Activated CD4-positive, alpha-beta T cell treated with anti-CD3 and anti-CD28 coated beads for 24 hours (primary cell): ENCODE measurements around the gene INO80E.
A peak's percentile ranks its signal among the peaks of the same experiment; 100 is the strongest.

Experiments
- DNase-seq, 2 donors: peaks; one replicate each; pipeline ENCODE4 v3.0.0-alpha.2; 2020; ENCODE audit warnings: low read depth in 2 of 2

The INO80E gene

DNA sequence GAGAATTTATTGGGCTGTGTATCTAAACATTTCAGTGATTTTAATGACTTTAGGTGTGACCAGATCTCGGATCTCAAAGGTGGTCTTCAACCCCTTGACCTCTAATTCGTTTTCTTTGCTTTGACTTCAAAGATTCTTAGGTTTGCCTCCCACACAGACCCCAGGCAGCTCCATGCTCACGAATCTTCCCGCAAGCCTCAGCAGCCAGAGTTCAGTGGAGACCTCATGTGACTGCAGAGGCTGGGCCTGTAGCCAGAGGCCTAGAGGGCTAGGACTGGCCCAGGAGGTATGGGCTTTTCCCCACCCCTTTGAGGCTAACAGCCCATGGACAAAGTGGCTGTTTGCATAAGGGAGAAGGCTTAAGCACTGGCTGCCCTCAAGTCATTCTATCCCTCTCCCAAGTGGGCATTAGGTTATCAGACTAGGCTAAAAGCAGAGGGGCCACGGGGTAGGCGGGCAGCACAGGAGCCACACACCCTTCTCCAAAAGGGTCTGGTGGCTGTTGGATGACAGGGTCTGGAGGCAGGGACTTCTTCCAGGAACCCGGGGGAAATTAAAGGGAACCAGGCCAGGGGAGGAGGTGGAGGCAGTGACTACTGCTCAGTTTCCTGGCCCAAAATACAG, 3.6 kb upstream of the INO80E start:
- no peak for DNase-seq

DNA sequence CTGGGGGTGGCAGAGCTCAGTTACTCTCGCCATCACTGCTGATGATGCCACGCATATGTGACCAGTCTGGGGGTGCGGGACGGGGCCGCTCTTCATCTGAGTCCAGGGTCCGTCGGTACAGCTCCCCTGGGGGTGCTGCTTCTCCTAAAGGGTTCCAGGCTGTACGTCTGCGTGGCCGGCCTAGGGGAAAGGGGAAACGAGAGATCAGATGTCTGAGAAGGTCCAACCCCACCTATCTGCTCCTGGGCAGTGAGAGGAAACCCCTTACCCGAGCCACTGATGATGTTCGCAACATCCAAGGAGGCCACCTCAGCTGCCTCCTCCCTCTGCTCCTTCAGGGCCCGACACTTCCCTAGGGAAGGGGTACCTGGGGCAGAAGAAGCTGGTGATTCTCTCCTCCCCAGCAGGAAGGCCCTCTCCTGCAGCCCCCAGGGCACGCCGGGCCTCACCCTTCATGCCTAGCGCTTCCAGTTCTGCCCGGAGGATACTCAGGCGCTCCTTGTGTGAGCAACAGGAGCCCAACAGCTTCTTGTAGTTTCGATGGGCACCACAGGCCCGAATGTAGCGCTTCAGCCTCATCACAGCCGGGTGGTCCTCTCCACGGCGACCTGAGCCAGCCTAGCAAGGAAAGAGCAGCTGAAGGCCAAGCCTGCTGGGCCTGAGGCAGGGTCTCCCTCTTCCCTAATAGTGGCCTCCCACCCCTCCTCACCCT, 2.7 kb upstream of the INO80E start:
- DNase-seq, result no peak

DNA sequence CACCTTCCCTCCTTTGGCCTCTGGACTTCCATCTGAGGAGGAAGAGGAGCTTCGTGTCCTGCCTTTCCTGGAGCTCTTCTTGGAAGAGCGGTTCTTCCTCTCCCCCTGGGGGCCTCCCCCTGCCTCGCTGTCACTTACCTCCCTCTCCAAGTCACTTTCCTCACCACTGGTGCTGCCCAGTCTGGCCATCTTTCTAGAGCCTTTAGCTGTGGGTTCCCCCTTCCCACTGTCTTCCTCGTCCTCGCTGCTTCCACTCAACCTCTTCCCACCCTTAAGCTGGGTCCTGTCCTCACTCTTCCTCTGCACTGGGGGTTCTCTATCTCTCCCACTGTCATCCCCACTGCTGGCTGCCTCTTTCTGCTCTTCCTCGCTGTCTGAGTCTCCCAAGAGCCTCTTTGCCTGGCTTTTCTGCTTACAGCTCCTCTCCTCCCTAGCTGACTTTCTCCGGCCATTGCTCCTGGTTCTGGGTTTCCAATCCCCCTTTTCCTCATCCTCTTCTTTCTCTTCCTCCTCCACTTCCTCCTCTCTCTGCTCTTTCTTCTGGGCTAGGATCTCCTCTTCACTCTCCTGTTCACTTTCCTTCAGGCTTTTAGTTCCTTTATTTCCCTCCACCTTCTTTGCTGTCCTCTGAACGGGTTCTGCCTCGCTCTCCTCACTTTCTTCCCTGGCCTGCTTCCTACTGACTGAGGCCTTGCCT, 2.0 kb upstream of the INO80E start:
- DNase-seq, result no peak

DNA sequence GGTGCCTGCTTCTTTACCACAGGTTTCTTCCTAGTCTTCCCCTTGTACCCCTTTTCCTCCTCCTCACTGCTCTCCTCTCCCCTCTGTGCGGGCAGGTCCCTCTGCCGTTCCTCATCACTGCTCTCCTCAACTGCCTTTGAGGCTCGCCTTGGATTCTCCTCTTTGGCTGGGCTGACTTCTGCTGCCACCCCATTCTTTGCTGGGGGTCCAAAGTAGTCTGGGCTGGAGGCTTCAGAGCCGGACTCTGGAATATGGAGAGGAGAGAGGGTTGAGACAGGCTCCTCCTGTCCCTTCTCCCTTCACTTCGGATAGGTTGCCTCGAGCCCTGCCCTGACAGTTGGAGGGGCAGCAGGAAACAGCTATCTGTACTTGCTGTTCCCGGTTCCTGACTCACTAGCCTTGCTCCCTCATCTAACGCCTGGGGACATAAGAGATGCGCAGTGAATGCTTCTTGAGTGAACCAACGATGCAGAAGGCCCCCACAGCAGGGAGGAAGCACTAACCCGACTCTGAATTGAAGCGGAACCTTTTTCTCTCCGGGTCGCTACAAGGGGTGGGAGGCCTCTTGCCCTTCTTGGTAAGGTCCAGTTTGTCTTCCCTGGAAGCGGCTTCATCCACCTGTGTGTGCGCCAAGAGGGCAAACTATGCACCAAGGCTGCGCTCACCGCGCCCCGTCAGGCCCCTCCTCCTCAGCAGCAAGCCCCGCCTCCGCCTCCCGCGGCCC, 1.3 kb upstream of the INO80E start:
- peak; percentile 61 to 72 for DNase-seq

DNA sequence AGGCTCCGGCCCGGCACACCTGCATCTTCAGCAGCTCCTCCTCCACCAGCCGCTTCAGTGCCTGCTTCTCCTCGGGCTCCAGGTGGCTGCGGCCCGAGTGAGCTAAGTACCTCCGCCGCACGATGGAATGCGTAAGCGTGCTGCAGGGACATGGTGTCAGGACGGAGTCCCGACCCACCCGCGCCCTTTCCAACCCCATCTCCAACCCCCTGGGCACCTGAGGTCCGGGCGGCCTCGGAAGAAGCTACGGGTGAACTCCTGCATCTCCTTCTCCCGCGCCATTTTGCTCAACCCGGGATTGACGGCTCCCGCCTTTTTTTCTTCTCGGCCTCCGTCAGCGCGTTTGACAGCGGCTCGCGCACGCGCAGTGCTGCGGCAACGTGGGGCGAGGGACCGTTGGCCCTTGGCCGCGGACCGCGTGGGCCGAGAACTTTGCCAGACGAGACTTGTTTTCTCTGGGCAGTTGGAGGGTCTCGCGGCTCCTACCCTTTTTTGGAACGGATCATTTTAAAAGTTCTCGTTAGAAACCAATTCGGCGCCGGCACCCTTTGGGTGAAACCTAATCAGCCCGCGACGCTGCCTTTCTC, 624 bp upstream of the INO80E start, which contains the start of gene HIRIP3:
HIRIP3 (minus strand) TSS at position 294 of the 587 bp plus-strand sequence; CDS start at position 282, 12 bp downstream.
- DNase-seq, result peak; percentile 75

DNA sequence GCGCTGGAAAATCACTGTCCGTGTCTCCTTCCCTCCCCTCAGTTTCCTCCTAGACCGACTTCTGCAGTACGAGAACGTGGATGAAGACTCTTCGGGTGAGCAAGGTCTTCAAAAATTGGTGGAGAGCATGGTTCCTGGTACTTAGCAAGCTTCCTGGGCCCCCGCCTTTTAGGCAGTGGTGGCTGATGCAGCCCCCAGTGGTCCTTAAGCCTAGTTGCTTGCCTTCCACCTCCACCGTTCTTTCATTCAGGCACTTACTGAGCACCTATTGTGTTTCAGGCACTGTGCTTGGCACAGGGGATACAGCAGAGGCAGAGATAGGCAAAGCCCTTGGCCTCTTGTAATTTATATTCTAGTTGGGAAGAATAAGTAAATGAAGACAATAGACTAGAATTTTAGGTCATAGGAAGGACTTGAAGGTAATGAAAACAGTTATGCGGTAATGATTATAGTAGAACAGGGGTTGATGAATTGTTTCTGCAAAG, 767 bp downstream of the INO80E start:
- no peak for DNase-seq

DNA sequence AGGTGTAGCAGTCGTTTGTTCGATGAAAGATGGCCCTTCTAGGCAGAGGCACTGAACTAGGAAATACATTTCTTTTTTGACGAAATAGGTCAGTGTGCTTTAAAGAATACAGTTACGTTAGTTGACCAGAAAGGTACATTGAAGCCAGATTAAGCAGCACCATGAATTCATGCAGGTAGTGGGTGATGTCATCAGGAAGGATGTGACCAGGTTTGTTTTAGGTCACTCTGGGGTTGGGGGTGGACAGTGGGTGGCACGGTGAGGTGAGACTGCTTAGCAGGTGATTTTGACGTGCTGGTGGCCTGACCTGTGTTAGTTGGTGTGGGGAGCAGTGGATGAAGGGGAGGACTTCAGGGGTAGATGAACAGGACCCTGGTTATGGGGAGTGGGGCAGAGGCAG, 3.6 kb downstream of the INO80E start:
- DNase-seq, result no peak

DNA sequence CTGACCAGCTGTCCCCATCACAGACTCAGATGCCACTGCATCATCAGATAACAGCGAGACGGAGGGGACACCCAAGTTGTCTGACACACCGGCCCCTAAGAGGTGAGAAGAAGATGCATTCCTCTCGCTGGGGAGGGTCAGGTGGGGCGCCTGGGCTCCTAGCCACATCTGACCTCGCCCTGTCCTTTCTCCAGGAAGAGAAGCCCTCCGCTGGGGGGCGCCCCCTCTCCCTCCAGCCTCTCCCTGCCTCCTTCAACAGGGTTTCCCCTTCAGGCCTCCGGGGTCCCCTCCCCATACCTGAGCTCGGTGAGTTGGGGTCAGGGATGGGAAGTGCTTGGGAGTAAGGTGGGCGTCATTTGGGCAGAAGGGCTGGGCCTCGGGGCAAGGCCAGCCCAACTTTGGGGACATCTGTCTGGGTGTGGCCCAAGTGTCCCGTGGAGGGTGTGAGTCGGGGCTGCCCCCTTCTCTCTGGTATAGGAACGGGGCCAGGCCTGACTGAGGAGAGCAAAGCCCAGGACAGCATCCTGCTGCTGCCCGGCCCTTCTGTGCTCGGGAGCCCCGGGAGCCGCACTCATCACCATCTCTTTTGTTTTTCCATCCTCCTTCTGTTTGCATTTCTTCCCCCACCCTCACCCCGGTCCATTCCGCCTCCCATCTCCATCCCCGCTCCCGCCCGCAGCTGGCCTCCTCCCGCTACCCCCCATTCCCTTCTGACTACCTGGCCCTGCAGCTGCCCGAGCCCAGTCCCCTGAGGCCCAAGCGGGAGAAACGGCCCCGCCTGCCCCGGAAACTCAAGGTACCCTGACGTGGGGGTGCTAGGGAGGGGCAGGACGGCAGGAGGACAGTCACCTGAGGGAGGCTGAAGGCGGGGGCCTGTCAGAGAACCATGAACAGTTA, 4.9 kb downstream of the INO80E start:
- DNase-seq, result no peak

DNA sequence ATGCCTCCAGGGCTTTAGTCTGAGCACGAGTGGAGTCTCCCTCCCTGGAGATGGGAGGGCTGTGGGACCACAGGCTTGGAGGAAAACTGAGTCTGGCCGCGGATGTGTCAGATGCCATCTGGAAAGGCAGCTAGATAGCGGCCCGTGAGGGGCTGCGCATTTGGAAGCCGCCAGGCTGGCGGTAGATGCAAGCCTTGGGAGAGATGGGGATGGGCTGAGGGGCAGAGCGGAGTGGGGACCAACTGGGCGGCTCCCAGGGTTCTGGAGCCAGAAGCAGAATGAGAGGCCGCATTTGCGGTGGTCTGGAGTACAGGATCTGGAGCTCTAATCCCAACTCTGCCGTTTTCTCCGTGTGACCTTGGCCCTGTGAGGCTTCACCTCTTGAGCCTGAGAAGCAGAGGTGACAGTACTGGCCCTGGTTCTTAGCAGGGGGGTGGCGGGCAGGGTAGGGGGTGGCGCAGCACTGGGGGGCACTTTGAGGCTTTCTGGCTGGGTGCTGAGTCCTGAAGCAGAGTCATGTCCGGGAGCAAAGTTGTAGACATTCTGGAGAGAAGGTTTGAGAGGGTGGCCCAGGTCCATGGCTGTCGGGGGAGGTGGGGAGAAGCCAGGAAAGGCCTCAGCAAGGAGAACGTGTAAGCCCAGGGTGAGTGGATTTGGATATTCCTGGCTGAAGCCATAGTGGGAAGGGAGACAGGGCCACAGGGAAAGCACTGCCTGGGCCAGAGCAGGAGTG, 6.7 kb downstream of the INO80E start:
- DNase-seq, result no peak

DNA sequence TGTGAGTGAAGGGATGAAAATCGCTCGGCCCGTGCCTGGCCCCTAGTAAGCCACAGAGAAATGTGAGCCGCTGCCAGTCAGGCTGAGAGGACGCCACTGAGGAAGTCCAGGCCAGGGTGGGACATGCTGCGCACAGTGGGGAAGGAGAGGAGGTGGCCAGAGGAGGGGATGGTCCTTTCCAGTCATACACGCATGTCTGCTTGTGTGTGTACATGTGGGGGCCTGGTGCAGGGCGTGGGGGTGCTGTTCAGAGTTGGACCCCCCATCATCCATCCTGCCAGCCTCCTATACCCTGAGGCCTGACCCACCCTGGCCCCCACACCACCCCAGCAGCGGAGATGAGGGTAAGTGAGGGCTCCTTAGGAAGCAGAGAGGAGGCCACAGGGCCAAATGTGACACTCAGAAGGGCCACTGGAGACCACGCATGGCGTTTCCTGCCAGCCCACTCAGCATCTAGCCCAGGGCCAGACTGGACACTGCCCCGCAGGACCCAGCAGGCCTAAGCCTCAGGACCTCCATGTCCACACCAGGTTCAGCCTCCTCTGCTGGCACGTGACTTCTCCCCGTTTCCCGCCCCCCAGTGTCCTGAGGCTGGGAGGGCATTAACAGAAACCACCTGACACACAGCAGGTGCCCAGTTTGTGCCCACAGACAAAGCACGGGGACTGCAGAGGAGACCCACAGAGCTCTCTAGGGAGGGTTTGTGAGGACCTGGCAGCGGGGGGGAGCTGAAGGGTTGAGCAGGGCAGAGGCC, 7.8 kb downstream of the INO80E start:
- no peak for DNase-seq

DNA sequence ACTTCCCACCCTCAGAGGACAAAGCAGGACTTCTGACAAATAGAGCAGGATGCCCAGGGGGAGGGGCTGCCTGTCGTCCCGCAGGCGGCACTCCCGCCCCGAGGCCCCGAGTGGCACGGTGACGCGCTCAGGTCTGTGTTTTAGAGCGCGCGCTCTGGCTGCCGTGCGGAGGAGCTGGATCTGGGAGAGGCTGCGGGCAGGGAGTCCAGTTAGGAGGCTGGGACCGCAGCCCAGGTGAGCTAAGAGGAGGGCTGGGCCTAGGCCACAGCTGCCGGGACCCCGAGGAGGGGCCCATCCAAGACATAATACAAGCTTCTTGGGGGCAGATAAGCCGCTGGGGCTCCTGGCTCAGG, 8.4 kb downstream of the INO80E start:
- no peak for DNase-seq

DNA sequence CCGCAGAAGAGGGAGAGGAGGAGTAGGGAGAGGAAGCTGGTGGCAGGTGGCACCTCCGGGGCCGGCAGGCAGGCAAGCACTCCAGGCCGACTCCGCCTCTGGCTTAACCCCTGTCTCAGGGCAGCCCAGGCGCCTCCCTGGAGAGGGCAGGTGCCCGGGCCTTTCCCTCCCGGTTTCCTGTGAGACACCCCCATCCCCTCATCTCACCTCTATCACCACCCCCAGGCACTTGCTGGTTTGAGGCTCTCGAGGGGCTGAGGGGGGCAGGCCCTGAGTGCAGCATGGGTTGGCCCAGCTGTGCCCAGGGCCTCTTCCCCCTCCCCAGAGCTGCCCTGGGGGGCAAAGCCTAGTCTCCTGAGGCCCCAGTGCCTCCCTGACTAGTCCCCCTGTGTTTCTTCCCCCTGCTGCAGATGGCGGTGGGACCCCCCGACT, 8.8 kb downstream of the INO80E start:
- DNase-seq, result no peak

DNA sequence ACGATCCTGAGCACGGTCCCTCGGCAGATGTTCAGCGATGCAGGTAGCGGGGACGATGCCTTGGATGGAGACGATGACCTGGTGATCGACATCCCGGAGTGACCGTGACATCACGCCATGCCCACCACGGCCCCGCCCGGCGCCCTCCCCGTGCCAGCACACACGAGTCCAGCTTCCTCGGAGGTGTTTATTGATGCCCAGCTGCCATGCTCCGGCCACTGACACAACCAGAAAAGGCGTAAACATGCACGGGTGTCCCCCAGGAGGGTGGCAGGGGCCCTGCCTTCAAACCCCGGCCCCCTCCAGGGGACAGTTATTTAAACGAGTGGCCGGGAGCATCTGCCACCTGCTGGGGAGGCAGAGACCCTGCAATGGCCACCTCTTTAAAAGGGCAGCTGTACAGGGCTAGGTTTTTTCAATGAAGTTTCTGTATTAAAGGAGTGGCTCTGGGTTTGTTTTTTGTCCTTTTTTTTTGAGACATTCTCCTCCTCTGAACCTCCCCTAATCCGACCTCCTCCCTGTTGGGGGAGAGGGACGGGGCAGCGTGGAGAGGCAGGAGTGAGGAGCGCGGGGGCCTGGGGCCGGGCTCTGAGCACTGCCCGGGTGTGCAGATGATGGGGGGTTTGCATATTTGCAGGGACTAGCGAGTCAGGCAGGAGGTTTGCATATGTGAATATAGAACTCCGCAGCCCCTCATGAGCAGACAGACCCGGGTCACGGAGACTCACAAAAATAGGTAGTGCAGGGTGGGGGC, 9.5 kb downstream of the INO80E start:
- no peak for DNase-seq

DNA sequence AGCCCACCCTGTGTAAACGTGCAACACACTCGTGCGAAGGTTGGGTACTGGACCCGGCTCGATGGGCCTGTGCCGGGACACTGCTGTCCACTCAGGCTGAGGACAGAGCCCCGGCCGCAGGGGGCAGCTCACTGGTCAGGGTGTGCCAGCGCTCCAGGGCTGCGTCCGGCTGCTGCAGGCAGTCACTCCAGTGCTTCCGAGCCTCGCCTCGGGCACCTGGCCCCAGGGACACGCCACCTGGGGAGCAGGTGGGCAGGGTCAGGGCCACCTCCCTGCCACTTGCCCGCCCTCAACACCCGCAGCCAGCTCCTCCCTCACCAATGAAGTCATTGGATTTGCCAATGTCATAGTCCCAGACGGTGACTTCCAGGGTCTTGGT, 10.0 kb downstream of the INO80E start:
- no peak for DNase-seq

DNA sequence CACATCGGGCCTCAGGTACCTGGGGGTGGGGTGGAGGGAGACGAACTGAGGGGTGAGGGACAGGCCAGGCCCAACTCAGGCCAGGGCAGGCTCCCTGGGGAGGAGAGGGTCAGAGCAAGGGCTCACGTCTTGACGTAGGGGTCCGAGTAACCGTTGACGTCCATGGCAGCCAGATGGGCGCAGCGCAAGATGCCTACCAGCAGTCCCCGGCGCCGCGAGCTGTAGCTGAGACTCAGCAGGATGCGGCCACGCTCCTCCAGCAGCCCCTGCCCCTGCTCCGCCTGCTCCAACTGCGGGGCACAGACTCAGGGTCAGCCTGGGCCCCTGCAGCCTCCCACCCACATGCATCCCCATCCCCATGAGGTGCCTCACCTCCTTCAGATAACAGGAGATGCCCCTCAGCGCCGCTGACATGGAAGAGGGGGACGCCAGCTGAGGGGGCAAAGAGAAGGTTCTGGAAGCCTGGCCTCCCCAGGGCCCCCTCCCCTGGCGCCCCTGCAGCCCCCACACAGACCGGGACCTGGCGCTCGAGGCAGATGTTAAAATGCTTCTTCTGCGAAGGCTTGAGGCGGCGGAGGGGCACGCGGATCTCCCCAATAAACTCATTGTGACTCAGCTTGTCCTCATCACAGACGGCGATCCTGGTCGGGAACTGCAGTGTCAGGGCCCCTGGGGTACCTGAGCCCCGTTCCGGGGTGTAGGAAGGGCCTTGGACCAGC, 10.8 kb downstream of the INO80E start:
- no peak for DNase-seq

DNA sequence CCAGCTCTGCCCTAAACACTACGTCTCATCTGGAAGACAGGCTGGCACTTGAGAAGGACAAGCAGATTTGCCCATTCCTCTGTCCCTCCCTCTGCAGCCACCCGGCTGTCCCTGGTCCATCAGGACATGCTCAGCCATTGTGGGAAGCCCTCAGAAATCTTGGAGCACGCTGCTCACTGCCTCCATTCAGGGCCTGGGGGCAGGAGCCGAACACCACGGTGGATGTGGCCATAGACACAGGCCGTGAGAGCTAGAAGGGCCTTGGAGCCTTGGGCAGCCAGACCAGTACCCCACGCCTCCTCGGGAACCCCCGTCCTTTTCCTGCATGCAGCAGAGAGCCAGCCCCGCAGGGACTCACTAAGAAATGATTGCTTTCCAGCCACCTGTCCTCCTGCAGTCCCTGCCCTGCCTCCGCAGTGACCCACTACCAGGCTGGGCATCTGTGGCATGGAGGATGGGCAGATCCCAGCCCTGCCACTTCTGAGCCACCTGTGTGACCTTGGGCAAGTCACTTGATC, 11.4 kb downstream of the INO80E start:
- DNase-seq, result no peak

DNA sequence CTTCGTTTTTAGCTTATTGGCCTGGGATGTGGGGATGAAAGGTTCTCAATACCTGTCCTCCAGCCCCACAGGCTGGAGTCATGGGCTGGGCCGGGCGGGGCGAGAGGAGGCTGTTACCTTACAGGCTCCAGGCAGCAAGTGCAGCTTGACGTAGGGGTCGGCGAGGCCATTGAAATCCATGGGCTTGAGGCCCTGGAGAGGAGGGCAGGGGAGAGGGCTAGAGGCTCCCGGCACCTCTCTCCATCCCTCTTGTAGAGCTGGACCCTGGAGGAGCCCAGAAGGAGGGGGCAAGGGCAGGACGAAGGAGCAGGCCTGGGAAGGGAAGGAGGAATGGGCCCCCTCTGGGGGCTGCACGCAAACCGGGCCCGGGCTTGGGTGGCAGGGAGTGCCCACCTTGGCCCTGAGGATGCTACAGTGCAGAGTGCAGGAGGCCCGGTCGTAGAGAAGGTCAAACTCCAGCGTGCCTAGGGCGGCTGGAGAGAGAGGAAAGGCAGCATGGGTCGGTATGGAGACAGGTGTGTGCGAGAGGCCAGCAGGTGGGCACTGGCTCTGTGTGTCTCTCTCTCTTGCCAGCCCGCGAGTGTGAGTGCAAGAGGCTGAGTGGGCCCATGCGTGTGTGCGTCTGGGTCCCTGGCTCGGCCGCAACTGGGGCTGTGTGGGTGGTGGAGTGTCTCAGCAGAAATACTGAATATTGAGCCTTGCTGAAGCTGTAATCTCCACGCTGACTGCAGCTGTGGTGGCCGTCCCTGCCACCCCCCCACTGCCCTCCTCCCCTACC, 13.2 kb downstream of the INO80E start:
- DNase-seq, result no peak
